ENCODE results near the gene HTRA3.

The HTRA3 gene

GRCh38 chr4:8247047-8247930, 22.3 kb upstream of the HTRA3 start:
- DNase-seq (ENCODE audit: low read depth), result no peak

- no peak for DNase-seq (ENCODE audit: low read depth)
Measured at GRCh38 chr4:8248091-8248490, 21.5 kb upstream of the HTRA3 start.

- DNase-seq (ENCODE audit: low read depth), result no peak
Measured at GRCh38 chr4:8250227-8250626, 19.3 kb upstream of the HTRA3 start.

GRCh38 chr4:8250637-8251036, 18.9 kb upstream of the HTRA3 start:
- no peak for DNase-seq (ENCODE audit: low read depth)

- DNase-seq (ENCODE audit: low read depth), result no peak
Measured at GRCh38 chr4:8251110-8251883, 18.3 kb upstream of the HTRA3 start.

- DNase-seq (ENCODE audit: low read depth), result no peak
Measured at GRCh38 chr4:8252301-8253173, 17.0 kb upstream of the HTRA3 start.

- no peak for DNase-seq (ENCODE audit: low read depth)
Measured at GRCh38 chr4:8254076-8254475, 15.5 kb upstream of the HTRA3 start.

GRCh38 chr4:8255698-8256441, 13.7 kb upstream of the HTRA3 start:
- no peak for DNase-seq (ENCODE audit: low read depth)

GRCh38 chr4:8257854-8258253, 11.7 kb upstream of the HTRA3 start:
- no peak for DNase-seq (ENCODE audit: low read depth)

GRCh38 chr4:8258552-8259212, 10.9 kb upstream of the HTRA3 start:
- DNase-seq (ENCODE audit: low read depth), result no peak

GRCh38 chr4:8259743-8260430, 9.7 kb upstream of the HTRA3 start:
- no peak for DNase-seq (ENCODE audit: low read depth)

GRCh38 chr4:8260656-8261111, 8.9 kb upstream of the HTRA3 start:
- DNase-seq (ENCODE audit: low read depth), result peak; percentile 85

- DNase-seq (ENCODE audit: low read depth), result no peak
Measured at GRCh38 chr4:8261851-8262535, 7.6 kb upstream of the HTRA3 start.

GRCh38 chr4:8262637-8263322, 6.8 kb upstream of the HTRA3 start:
- no peak for DNase-seq (ENCODE audit: low read depth)

GRCh38 chr4:8263397-8263796, 6.2 kb upstream of the HTRA3 start:
- DNase-seq (ENCODE audit: low read depth), result no peak

- DNase-seq (ENCODE audit: low read depth), result no peak
Measured at GRCh38 chr4:8264106-8264505, 5.4 kb upstream of the HTRA3 start.

GRCh38 chr4:8265171-8265929, 4.2 kb upstream of the HTRA3 start:
- DNase-seq (ENCODE audit: low read depth), result no peak

- no peak for DNase-seq (ENCODE audit: low read depth)
Measured at GRCh38 chr4:8266088-8266487, 3.5 kb upstream of the HTRA3 start.

Data from ELR (cell line).